GM23338 (cell line): ENCODE data around the gene LRP1B. TPM values are rescaled to one million over a fixed set of nuclear protein-coding genes. Genes with fewer than 3 reads are reported as not detected.

Experiments used
- ATAC-seq: fragments of 200-7000 bp; cut with Tn5 transposase; 3 replicates; pipeline ENCODE4 v1.9.1; 2020
- DNase-seq: peaks from one replicate; pipeline ENCODE4 v3.0.0-alpha.2; 2015; ENCODE audit warnings: low spot score
- H2AFZ ChIP-seq: fragments of 200-600 bp; sonication (generic); 2 replicates; pipeline ENCODE4 v1.8.0; 2016; ENCODE audit warnings: antibody characterized with exemption, mild to moderate bottlenecking, moderate library complexity
- H3F3A ChIP-seq: fragments of 200-600 bp; sonication (generic); replicated peaks from 2 replicates; pipeline ENCODE4 v1.8.0; 2017; ENCODE audit warnings: antibody characterized with exemption, mixed run types, low read depth
- H3K27ac ChIP-seq: fragments of 200-600 bp; sonication (generic); 2 replicates; pipeline ENCODE4 v1.6.1; 2016; ENCODE audit warnings: low read depth
- H3K27me3 ChIP-seq: fragments of 200-600 bp; sonication (generic); 2 replicates; pipeline ENCODE4 v1.8.0; 2016; ENCODE audit warnings: mild to moderate bottlenecking, mixed run types, moderate library complexity; ENCODE audit not compliant: insufficient read depth
- H3K36me3 ChIP-seq: fragments of 200-600 bp; sonication (generic); 2 replicates; pipeline ENCODE4 v1.8.0; 2016; ENCODE audit warnings: mild to moderate bottlenecking; ENCODE audit not compliant: insufficient read depth
- H3K4me1 ChIP-seq: fragments of 200-600 bp; sonication (generic); 2 replicates; pipeline ENCODE4 v1.8.0; 2016; ENCODE audit warnings: mild to moderate bottlenecking, moderate library complexity; ENCODE audit not compliant: insufficient read depth
- H3K4me2 ChIP-seq: fragments of 200-600 bp; sonication (generic); 2 replicates; pipeline ENCODE4 v1.7.1; 2017; ENCODE audit warnings: mixed run types
- H3K4me3 ChIP-seq: fragments of 200-600 bp; sonication (generic); 2 replicates; pipeline ENCODE4 v1.6.1; 2016; ENCODE audit warnings: mixed run types
- H3K79me2 ChIP-seq: fragments of 200-600 bp; sonication (generic); replicated peaks from 2 replicates; pipeline ENCODE4 v1.8.0; 2017; ENCODE audit warnings: mild to moderate bottlenecking; ENCODE audit not compliant: insufficient read depth
- H3K9me2 ChIP-seq: fragments of 200-600 bp; sonication (generic); 2 replicates; pipeline ENCODE4 v1.8.0; 2017; ENCODE audit not compliant: insufficient read depth
- H4K20me1 ChIP-seq: fragments of 200-600 bp; sonication (generic); replicated peaks from 2 replicates; pipeline ENCODE4 v1.8.0; 2017; ENCODE audit warnings: mild to moderate bottlenecking; ENCODE audit not compliant: insufficient read depth
- H3K27ac Mint-ChIP-seq: 2 replicates; pipeline ENCODE4 v1.8.0; 2020; ENCODE audit warnings: inconsistent platforms, mild to moderate bottlenecking, moderate library complexity, mixed read lengths
- H3K27me3 Mint-ChIP-seq: 3 replicates; pipeline ENCODE4 v1.8.0; 2022; ENCODE audit warnings: low read depth, mild to moderate bottlenecking, moderate library complexity, mixed read lengths, inconsistent platforms; ENCODE audit not compliant: insufficient read depth, poor library complexity
- H3K36me3 Mint-ChIP-seq: 3 replicates; pipeline ENCODE4 v1.8.0; 2021; ENCODE audit warnings: low read depth, mild to moderate bottlenecking, inconsistent platforms, moderate library complexity, mixed read lengths
- H3K4me1 Mint-ChIP-seq: 3 replicates; pipeline ENCODE4 v1.8.0; 2020; ENCODE audit warnings: mild to moderate bottlenecking, inconsistent platforms, mixed read lengths
- H3K4me3 Mint-ChIP-seq: 3 replicates; pipeline ENCODE4 v1.8.0; 2021; ENCODE audit warnings: moderate library complexity, mild to moderate bottlenecking, inconsistent platforms, mixed read lengths
- H3K9me3 Mint-ChIP-seq: 3 replicates; pipeline ENCODE4 v1.8.0; 2020; ENCODE audit warnings: moderate library complexity, mild to moderate bottlenecking, inconsistent platforms, mixed read lengths
- CREB1 ChIP-seq: fragments of 250-450 bp; sonication (Bioruptor Pico); IDR thresholded peaks from 2 replicates; pipeline ENCODE4 v1.5.0; 2020; ENCODE audit warnings: low read depth, mild to moderate bottlenecking, moderate library complexity
- EZH2 ChIP-seq: fragments of 200-600 bp; sonication (generic); IDR thresholded peaks from one replicate; pipeline ENCODE4 v1.8.0; 2017; ENCODE audit warnings: antibody characterized with exemption, mild to moderate bottlenecking, low read depth; ENCODE audit not compliant: unreplicated experiment
- EZH2phosphoT487 ChIP-seq: fragments of 200-600 bp; sonication (generic); IDR thresholded peaks from one replicate; pipeline ENCODE4 v1.8.1; 2018; ENCODE audit warnings: antibody characterized with exemption; ENCODE audit not compliant: unreplicated experiment
- JUNB ChIP-seq: IDR thresholded peaks from one replicate; pipeline ENCODE4 v1.6.1; 2016; ENCODE audit warnings: antibody characterized with exemption; ENCODE audit not compliant: unreplicated experiment
- NANOG ChIP-seq: IDR thresholded peaks from 2 replicates; pipeline ENCODE4 v1.6.1; 2016; ENCODE audit warnings: antibody characterized with exemption, borderline replicate concordance
- POLR2AphosphoS5 ChIP-seq: IDR thresholded peaks from 2 replicates; pipeline ENCODE4 v1.6.1; 2016; ENCODE audit warnings: antibody characterized with exemption, low read depth
- REST ChIP-seq: IDR thresholded peaks from one replicate; pipeline ENCODE4 v1.6.1; 2018; ENCODE audit warnings: antibody characterized with exemption; ENCODE audit not compliant: unreplicated experiment
- STAT1 ChIP-seq: IDR thresholded peaks from one replicate; pipeline ENCODE4 v1.6.1; 2016; ENCODE audit warnings: antibody characterized with exemption; ENCODE audit not compliant: unreplicated experiment
- ZNF114 ChIP-seq: fragments of 250-450 bp; sonication (Bioruptor Pico); IDR thresholded peaks from 2 replicates; pipeline ENCODE4 v1.5.0; 2020; ENCODE audit warnings: mild to moderate bottlenecking, moderate library complexity
- ZNF331 ChIP-seq: fragments of 250-450 bp; sonication (Bioruptor Pico); IDR thresholded peaks from 2 replicates; pipeline ENCODE4 v1.5.0; 2020; ENCODE audit warnings: low read depth, mild to moderate bottlenecking, moderate library complexity
- polyA plus RNA-seq: library from polyadenylated mRNA; unstranded; fragments of >200 nt; fragmentation: Nextera tagmentation; extraction: Ambion mirVana; gene quantifications from 2 replicates; pipeline ENCODE4 v1.2.1, GENCODE V29; 2016
- total RNA-seq: library from RNA; depleted of rRNA; stranded (reverse); fragments of >200 nt; shearing (Covaris generic); gene quantifications from 2 replicates; pipeline ENCODE4 v1.2.3, GENCODE V29; 2014
- TF ChIP-seq, protein P1 (sequence below): fragments of 250-450 bp; sonication (Bioruptor Pico); IDR thresholded peaks from 2 replicates; pipeline ENCODE4 v1.5.0; 2020; ENCODE audit warnings: mild to moderate bottlenecking, moderate library complexity
- TF ChIP-seq, protein P2 (sequence below), 2 experiments: fragments of 200-600 bp in 1 of 2; sonication (generic) in 1 of 2; conservative IDR thresholded peaks; 2 replicates each; pipeline versions ENCODE4 v1.5.1 to v1.6.1; 2016 to 2017; ENCODE audit warnings: antibody characterized with exemption in 2 of 2, low read depth in 2 of 2, mild to moderate bottlenecking in 2 of 2, moderate library complexity in 1 of 2
- TF ChIP-seq, protein P3 (sequence below): IDR thresholded peaks from 2 replicates; pipeline ENCODE4 v1.6.1; 2016; ENCODE audit warnings: antibody characterized with exemption

The LRP1B gene
- total and polyA plus RNA-seq, 2 experiments from 2014 or later = 0.15 to 0.97 TPM

GRCh38 chr2:140947236-140947635, 1183.6 kb downstream of the LRP1B start:
- Mint-ChIP-seq H3K27ac (no peak overlapping the region), H3K4me3 (no peak overlapping the region), H3K9me3 (no peaks in the 10 kb centered on the region; the same call in 2 of the 3 replicates), H3K4me1 (peaks cover 17% of the 10 kb centered on the region), H3K36me3 (no peaks in the 10 kb centered on the region), H3K27me3 (no peaks in the 10 kb centered on the region)
- Histone ChIP-seq H3K36me3 (no peaks in the 10 kb centered on the region), H3K4me1 (peaks cover 10% of the 10 kb centered on the region), H2AFZ (no peak overlapping the region), H3K27ac (no peak overlapping the region), H3K79me2 (no peaks in the 10 kb centered on the region), H3F3A (no peaks in the 10 kb centered on the region), H3K4me2 (no peak overlapping the region), H4K20me1 (no peaks in the 10 kb centered on the region), H3K9me2 (no peaks in the 10 kb centered on the region), H3K27me3 (no peaks in the 10 kb centered on the region), H3K4me3 (no peak overlapping the region)
- ATAC-seq (no peak), DNase-seq (no peak)
- TF ChIP-seq REST = no peak
- no peak for TF ChIP-seq CREB1 (CRISPR knock-in tag)
- TF ChIP-seq ZNF114 (CRISPR knock-in tag) = no peak
- TF ChIP-seq, protein P1, sequence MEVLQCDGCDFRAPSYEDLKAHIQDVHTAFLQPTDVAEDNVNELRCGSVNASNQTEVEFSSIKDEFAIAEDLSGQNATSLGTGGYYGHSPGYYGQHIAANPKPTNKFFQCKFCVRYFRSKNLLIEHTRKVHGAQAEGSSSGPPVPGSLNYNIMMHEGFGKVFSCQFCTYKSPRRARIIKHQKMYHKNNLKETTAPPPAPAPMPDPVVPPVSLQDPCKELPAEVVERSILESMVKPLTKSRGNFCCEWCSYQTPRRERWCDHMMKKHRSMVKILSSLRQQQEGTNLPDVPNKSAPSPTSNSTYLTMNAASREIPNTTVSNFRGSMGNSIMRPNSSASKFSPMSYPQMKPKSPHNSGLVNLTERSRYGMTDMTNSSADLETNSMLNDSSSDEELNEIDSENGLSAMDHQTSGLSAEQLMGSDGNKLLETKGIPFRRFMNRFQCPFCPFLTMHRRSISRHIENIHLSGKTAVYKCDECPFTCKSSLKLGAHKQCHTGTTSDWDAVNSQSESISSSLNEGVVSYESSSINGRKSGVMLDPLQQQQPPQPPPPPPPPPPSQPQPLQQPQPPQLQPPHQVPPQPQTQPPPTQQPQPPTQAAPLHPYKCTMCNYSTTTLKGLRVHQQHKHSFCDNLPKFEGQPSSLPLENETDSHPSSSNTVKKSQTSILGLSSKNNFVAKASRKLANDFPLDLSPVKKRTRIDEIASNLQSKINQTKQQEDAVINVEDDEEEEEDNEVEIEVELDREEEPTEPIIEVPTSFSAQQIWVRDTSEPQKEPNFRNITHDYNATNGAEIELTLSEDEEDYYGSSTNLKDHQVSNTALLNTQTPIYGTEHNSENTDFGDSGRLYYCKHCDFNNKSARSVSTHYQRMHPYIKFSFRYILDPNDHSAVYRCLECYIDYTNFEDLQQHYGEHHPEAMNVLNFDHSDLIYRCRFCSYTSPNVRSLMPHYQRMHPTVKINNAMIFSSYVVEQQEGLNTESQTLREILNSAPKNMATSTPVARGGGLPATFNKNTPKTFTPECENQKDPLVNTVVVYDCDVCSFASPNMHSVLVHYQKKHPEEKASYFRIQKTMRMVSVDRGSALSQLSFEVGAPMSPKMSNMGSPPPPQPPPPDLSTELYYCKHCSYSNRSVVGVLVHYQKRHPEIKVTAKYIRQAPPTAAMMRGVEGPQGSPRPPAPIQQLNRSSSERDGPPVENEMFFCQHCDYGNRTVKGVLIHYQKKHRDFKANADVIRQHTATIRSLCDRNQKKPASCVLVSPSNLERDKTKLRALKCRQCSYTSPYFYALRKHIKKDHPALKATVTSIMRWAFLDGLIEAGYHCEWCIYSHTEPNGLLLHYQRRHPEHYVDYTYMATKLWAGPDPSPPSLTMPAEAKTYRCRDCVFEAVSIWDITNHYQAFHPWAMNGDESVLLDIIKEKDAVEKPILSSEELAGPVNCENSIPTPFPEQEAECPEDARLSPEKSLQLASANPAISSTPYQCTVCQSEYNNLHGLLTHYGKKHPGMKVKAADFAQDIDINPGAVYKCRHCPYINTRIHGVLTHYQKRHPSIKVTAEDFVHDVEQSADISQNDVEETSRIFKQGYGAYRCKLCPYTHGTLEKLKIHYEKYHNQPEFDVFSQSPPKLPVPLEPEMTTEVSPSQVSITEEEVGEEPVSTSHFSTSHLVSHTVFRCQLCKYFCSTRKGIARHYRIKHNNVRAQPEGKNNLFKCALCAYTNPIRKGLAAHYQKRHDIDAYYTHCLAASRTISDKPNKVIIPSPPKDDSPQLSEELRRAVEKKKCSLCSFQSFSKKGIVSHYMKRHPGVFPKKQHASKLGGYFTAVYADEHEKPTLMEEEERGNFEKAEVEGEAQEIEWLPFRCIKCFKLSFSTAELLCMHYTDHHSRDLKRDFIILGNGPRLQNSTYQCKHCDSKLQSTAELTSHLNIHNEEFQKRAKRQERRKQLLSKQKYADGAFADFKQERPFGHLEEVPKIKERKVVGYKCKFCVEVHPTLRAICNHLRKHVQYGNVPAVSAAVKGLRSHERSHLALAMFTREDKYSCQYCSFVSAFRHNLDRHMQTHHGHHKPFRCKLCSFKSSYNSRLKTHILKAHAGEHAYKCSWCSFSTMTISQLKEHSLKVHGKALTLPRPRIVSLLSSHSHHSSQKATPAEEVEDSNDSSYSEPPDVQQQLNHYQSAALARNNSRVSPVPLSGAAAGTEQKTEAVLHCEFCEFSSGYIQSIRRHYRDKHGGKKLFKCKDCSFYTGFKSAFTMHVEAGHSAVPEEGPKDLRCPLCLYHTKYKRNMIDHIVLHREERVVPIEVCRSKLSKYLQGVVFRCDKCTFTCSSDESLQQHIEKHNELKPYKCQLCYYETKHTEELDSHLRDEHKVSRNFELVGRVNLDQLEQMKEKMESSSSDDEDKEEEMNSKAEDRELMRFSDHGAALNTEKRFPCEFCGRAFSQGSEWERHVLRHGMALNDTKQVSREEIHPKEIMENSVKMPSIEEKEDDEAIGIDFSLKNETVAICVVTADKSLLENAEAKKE = no peak
- no peak for TF ChIP-seq JUNB
- no peak for TF ChIP-seq EZH2
- TF ChIP-seq ZNF331 (CRISPR knock-in tag) = no peak
- TF ChIP-seq, protein P2, sequence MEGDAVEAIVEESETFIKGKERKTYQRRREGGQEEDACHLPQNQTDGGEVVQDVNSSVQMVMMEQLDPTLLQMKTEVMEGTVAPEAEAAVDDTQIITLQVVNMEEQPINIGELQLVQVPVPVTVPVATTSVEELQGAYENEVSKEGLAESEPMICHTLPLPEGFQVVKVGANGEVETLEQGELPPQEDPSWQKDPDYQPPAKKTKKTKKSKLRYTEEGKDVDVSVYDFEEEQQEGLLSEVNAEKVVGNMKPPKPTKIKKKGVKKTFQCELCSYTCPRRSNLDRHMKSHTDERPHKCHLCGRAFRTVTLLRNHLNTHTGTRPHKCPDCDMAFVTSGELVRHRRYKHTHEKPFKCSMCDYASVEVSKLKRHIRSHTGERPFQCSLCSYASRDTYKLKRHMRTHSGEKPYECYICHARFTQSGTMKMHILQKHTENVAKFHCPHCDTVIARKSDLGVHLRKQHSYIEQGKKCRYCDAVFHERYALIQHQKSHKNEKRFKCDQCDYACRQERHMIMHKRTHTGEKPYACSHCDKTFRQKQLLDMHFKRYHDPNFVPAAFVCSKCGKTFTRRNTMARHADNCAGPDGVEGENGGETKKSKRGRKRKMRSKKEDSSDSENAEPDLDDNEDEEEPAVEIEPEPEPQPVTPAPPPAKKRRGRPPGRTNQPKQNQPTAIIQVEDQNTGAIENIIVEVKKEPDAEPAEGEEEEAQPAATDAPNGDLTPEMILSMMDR (conservative IDR thresholded peaks at IDR 0.05; ENCODE audit: low read depth in 2 of 2) = no peak
- no peak for TF ChIP-seq NANOG
- TF ChIP-seq POLR2AphosphoS5 = no peak
- TF ChIP-seq STAT1 = no peak
- TF ChIP-seq, protein P3, sequence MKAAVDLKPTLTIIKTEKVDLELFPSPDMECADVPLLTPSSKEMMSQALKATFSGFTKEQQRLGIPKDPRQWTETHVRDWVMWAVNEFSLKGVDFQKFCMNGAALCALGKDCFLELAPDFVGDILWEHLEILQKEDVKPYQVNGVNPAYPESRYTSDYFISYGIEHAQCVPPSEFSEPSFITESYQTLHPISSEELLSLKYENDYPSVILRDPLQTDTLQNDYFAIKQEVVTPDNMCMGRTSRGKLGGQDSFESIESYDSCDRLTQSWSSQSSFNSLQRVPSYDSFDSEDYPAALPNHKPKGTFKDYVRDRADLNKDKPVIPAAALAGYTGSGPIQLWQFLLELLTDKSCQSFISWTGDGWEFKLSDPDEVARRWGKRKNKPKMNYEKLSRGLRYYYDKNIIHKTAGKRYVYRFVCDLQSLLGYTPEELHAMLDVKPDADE = no peak
- no peak for TF ChIP-seq EZH2phosphoT487
